ENCODE data around the gene CDK11A.
A peak's percentile ranks its signal among the peaks of the same experiment; 100 is the strongest.
"Not testable (repeated sequence)": the region's sequence is repeated elsewhere in the genome, so short reads cannot be mapped to it uniquely, and the experiment has no call there.

CDK11A gene

DNA sequence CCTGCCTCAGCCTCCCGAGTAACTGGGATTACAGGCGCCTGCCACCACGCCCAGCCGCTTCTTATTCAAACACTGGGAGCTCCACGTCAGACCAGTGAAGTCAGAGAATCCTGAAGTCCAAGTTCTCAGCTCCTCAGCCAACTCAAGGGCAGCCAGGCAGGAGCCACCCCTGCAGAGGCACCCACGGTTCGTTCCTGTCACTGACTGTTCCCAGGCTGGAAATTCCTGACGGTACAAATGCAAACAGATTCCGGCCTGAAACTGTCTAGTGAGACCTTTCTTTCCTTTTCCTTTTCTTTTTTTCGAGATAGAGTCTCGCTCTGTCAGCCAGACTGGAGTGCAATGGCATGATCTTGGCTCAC, 43.3 kb downstream of the CDK11A start:
- no peak for DNase-seq

DNA sequence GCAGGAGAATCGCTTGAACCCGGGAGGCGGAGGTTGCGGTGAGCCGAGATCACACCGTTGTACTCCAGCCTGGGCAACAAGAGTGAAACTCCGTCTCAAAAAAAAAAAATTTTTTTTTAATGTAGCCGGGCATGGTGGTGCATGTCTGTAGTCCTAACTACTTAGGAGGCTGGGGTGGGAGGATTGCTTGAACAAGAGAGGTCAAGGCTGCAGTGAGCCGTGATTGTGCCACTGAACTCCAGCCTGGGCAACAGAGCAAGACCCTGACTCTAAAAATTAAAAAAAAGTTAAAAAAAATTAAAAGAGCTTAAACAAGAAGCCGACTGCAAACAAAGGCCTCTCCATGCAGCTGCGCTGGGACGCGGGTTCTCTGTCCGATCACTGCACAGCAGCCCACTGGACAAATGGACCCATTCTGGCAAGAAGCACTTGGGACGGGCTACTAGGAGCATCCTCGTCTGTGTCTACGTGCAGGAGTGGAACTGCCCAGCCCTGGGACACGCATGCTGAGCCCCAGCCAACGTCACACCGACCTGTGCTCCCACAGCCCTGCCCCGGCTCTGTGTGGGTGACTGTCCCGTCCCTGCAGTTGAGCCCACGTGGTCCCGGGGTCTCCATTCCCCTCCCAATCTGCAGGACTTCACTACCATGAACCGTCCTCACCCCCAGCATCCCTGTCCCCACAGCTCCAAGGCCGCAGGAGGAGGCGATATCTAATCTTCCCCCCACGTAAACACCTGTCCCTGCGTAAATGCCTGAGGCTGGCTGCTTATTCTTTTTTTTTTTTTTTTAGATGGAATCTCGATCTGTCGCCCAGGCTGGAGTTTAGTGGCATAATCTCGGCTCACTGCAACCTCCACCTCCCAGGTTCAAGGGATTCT, 43.9 kb downstream of the CDK11A start:
- no peak for DNase-seq

DNA sequence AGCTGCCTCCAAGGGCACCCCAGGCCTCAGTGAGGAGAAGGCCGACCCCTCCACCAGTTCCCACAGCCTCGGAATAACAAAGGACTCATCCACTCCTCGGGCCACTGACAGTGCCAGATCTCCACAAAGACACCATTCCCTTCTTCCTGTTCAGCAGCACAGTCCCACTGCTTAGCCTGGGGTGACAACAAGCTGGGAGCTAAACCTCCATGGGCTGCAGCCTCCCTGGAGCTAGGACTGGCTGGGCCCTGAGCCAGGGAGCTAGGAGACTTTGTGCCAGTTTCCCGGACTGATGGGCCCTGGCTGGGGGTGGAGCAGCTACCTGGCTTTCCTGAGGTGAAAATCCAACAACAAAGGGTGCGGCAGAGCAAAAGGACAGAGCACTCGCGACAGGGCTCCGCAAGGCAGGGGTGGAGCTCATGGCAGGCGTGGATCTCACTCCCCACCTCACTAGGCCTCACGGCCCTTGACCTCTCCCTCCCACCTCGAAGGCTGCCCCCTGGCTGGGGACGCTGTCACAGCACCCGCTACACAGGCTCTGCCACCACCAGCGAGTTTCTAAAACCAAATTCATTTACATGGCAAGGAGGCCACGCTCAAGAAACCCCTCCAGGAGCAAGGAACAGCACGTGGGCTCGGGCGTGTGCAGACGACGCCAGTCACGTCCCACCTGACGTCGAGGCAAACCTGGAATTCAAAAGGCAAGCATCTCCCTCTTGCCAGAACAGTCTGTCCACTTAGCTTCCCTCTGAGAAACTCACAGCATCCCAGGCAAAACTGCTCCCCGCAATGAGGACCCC, 45.4 kb downstream of the CDK11A start:
- peak; percentile 62 for DNase-seq

DNA sequence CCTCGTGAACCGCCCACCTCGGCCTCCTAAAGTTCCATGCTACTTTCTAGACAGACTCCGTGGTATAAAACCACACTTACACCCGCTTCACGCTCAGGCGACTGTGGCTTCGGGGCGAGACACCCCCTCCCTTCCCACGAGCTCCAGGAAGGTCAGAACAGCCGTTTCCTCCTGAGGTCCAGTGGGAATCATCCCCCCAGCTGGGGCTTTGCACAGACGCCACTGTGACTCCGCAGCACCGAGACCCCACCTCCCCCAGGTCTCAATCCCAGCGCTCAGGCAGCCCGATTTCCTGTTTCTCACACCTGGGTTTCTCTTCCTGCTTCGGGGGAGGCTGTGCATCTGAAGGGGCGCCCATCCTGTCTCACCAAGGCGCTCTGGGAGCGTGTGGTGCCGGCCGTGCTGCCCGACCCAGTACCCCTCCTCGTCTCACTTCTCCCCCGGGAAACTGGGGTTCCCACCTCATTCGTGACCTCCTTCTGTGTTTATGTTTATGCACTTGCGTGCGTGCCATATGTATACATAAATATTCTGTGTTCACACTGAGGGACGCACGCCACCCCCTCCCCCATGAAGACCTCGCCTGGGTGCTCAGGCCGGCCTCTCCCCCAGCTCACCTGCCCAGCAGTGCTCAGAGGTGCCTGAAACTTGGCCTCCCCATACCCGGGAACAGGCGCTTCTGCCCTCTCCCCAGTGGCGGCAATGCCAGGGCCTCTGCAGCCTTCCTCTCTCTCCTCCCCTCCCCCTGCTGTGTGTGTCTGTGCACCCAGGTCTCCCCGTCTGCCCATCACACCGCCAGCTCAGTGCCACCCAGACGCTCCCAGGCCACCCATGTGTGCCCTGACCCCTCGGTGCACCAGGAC, 46.2 kb downstream of the CDK11A start:
- DNase-seq = peak; percentile 29

DNA sequence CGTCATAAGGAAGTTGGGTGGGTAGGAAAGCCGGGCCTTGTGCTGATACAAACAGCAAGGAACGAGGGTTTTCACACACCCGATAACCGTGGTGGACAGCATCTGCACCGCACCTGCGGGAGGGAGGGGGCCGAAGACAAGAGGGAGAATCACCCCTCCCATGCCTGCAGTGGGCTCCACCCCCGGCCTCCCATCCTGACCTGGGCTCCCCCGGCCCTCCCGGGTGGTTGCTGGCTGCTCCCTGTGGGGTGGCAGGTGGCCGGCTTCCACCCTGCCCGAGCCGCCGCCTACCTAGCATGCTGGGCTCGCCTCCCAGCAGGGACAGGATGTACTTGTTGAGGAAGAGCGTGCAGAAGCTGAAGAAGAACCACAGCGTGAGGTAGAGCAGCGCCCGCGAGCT, 48.1 kb downstream of the CDK11A start:
- DNase-seq = not testable (repeated sequence)

DNA sequence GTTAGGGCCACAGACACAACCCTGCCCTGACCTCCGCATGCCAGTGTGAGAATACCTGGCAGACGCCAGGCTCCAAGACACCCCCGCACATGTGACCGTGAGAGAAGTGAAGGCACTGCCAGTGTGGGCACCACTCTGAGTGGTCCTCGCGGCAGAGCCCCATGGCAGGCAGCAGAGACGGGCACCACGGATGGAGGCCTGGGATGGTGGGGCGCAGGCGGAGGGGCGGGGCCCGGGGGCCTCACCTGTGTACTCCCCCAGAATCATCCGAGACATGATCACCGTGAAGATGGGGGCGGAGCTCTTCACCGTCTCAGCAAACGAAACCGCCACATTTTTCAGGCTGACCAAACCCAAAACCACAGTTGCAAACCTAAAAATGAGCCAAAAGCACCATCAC, 48.9 kb downstream of the CDK11A start:
- not testable (repeated sequence) for DNase-seq

DNA sequence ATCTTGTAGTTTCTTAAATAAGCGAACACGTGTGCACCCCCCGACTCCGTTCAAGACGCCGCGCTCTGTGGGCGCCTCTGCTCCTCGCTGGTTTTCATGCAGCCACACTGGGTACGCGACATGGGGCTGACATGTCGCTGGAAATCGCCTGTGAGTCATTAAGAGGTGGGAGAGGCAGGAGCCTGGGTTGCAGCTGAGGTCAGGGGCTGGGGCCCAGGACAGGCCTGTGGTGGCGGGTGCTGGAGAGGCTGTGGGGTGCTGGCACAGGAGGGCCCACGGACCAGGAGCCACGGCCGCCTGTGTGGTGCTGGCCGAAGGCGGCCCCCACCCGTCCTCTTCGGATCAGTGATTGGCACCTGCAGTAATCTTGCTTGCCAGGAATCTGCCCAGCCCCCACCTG, 49.4 kb downstream of the CDK11A start:
- not testable (repeated sequence) for DNase-seq

DNA sequence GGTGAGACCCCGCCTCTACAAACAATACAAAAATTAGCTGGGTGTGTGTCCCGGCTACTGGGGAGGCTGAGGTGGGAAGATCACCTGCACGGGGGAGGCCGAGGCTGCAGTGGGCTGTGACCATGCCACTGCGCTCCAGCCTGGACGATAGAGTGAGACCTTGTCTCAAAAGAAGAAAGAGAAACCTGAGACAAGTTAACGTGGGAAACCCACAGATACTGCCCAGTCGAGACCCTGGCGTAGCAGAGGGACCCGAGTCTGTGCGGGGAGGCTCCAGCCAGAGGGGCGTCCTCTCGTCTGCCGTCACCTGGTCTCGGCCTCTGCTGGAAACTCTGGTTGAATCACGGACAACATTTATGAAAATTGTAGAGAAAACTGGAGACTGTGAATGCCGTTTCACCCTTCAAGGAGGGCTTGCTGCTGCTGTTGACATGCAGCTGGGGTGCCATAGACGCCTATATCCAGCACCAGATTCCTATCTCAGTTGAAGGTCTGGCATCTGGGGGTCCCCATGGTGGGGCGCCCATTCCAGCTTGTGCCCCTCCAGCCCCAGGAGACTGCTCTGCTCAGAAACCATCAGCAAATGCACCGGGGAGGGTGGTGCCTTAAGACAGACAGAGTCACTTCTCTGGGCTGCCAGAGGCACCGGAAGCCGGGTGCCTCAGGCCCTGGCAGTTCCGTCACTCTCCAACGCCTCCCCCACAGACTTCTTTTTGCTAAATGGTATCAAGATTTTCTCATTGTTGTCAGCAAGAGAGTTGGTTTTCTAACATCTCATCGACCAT, 51.8 kb downstream of the CDK11A start:
- no peak for DNase-seq

DNA sequence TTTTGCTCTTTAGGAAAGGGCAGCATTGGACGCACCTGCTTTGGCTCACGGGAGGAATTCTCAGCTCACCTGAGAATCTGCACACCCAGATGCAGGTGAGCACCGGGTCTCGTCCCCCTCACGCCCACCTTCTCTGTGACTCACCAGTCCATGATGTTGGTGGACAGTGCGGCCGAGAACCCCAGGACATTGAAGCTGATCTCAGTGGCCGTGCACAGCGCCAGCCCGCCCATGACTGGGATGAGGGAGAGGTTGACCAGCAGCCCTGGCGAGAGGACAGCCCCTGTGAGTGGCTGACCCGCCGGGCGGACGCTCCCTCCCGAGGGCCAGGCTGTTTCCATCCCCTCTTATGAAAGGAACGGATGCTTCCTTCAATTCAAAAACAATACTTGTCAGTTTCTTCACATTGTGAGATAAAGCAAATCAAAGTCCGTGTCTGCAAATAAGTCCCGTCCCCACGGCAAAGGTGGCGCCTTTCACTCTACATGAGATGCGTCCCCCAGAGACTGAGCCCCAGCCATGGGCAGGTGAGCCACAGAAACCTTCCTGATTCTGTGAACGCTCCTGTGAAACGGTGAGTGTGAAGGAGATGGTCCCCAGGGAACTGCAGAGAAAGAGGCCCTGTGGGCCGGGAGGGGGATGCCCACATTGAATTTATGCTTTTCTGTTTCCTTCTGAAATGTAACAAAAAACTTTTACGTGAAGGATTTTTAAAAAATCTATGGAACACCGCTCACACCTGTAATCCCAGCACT, 52.6 kb downstream of the CDK11A start:
- DNase-seq = no peak

DNA sequence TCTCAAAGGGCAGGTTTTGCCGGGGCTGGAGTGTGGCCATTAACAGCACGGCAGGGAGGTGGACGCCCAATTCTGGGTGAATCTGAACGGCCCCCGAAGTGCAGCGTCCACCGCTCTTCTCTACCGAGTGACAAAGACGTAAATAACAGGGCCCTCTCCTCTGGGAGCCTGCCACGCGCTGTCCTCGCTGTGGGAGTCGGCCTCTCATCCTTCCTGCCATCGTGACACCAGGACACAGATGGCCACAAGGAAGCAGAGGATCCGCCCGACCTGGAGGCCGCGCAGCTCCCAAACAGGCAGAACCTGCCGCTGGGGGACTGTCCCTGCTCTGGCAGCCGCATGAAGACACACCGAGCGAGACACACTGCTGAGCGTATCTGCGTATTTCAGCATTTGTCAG, 53.3 kb downstream of the CDK11A start:
- DNase-seq = no peak

DNA sequence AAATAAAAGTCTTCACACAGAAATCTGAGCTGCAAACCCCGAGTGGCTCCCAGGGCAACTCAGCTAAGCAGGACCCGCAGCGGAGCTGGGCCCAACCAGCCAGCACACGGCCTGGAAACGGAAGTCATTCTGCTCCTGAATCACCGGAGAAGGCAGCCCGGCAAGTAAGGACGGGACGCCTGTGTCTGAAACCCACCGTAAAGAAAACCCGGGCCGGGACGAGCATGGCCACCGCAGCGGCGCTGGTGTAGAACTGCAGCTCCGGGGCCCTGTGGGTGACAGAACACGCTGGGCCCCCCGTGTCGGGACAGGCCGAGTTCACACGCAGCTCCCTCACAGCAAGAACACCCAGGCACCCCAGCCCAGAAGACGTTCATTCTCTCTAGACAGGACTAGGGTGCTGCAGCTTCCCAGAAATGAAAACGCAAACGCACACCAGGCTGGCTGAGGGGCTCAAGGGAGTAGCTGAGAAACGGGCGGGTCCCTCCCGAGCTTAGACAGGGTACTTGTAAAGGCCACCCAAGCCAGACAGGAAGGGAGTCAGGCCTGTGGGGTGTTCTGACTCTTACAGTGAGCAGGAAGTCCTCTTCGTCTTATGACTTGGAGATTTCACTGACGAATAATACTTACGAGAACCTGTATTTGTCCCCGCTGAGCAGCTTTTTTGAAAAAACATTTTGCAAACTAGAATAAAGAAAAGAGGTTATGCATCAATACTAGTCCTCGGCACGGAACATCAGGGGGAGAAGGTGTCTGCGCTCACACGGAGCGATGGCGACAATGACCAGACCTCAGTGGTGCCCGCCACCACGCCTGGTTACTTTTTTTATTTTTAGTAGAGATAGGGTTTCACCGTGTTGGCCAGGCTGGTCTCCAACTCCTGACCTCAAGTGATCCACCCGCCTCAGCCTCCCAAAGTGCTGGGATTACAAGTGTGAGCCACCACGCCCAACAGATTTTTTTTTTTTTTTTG, 54.4 kb downstream of the CDK11A start:
- DNase-seq = no peak

DNA sequence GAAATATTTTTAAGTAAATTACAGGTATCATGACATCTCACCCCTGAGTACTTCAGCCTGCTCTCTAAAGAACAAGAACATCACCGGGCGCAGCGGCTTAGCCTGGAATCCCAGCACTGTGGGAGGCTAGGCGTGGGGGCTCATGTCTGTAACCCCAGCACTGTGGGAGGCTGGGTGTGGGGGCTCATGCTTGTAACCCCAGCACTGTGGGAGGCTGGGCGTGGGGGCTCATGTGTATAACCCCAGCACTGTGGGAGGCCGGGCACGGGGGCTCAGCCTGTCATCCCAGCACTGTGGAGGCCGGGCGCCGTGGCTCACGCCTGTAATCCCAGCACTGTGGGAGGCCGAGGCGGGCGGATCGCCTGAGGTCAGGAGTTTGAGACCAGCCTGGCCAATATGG, 57.6 kb downstream of the CDK11A start:
- DNase-seq = no peak

DNA sequence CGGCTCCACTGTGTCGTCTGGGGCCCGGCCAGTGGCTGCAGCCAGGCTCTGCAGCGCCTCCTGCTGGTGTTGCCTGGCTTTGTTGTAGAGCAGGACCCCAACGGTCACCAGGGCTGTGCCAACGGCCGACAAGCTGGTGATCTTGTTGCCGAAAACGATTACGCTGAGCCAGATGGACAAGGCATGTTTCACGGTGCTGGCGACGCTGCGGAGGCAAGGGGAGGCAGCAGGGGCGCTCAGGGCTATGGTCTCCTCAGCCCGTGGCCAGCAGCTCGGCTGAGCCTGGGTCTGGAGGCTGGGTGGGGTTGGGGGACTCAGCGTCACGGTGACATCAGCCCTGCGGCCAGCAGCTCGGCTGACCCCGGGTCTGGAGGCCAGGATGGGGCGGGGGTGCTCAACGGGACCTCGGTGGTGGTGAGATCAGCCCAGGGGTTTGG, 58.3 kb downstream of the CDK11A start:
- DNase-seq = peak; percentile 43

DNA sequence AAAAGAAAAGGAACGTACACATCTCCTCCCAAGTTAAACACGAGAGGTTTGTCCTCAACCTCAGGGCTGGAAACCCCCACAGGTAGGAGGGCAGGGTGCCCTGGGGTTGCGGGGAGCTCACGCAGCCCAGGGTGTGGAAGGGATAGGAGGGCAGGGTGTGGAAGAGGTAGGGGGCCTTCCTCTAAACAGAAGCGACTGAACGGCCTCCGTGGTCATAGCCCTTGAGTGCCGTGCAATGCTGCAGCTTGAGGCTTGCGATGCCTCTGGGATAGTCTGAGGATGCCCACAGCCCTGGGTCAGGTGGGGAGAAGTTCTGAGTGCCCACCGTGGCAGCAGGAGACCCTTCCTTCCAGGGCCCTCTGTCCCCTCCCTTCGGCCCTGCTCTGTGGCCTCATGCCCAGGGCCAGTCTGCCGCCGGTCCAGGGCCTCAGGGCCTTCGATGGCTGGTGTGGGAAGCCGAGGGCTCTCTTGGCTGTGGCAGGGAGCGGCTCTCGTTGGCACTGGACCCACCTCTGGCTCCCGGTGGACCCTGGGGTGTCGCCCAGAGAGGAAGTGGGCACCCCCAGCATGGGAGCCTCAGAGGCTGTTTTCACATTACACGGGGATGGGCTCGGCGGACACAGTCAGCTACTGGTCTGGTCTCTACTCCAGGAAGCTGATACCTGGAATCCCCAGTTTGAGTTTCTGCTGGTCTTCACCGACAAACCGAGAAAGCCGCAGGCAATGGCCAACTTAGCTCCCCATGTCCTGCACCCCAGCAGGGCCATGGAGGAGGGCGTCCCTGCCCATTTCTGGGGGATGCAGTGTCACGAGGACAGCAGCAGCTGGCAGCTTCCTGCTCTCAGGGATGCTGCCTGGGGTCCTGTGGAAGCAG, 59.0 kb downstream of the CDK11A start:
- no peak for DNase-seq

DNA sequence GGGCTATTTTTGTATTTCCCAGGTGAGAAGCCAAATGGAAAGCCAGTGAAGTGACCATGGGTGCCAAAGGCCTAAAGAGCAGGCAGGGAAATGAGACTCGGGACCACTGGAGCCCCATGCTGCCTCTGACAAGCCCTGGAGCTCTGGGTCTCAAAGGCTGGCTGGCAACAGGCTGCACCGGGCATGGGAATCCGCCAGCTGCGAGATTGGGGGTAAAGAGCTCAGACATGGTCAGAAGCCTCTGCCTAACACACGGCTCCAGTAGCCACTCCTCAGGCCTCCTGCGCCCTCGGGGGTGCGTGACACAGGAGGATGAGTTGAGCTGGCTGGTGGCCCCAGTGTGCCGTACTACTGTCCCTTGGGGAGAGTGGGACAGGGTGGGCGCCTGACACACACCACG, 59.8 kb downstream of the CDK11A start:
- not testable (repeated sequence) for DNase-seq

DNA sequence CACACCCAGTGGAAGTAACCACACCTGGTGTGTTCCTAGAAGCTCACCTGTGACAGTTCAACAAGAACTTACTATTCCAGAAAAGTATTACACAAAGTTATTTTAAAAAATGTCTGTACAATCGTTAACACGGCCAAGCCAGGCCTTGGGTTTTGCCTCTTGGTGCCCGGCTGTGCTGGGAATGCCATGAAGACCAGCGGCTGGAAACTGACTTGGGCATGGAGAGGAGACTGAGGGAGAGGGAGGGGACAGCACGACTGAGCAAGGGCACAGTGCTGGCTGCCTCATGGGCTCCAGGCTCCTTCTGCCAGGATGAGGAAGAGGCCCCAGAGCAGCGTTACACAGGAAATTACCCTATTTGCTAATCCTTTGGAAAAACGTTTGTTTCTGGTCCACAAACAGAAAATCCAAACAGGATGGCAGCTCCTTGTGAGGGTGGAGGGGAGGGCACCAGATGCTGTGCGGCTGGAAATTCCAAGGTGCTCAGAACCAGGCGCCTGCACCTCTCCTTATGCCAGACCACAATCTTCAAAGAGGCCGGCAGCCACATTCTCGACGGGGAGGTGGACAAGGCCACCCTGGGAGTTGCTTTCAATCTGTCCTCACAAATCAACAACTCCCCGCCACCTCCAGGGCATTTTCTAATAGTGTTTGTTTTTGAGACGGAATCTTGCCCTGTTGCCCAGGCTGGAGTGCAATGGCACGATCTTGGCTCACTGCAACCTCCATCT, 61.2 kb downstream of the CDK11A start:
- DNase-seq = not testable (repeated sequence)

DNA sequence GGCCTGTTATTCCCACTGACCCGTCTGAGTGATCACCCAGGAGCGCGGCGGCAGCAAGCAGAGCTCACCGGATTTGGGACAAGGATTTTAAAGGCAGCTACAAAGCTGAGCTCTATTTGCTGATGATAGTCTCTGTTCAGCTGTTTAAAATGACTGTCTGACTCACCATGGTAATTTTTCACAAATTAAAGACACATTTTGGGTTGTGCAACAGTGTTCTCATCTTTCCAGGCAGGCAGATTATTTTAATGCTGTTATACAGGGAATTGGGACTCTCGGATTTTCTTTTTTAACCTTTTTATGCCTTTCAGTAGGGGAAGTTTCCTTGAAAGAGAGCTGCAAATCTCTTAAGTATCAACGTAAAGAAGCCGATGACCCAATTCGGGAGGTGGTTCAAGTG, 61.8 kb downstream of the CDK11A start:
- not testable (repeated sequence) for DNase-seq

Measured in hematopoietic multipotent progenitor cell treated with erythropoietin and hydrocortisone succinate and interleukin-3 and kit ligand, for 4 days (in vitro differentiated cells).